ENCODE results near the gene RNF43. TPM values are rescaled to one million over a fixed set of nuclear protein-coding genes. Genes with fewer than 3 reads are reported as not detected.

The RNF43 gene
- total RNA-seq, 4 donors from 2014 or later, result 2.1 to 5.2 (median 4.3) TPM

- H3K27me3 ChIP-seq, result no peaks in the 10 kb centered on the region
- DNase-seq, result no peak
- H3K4me1 ChIP-seq, result no peaks in the 10 kb centered on the region
- H3K27ac ChIP-seq, result no peak overlapping the region
- no peaks in the 10 kb centered on the region for H3K9me3 ChIP-seq
- intact Hi-C loops (cut with DNase I), result loop anchor here (10.0 kb wide), 1 partner anchor 45 kb away; the partner anchor contains the start of gene TSPOAP1
- 70 to 80% methylated on average over 4 to 5 of the region's 5 CpGs for WGBS, 2 donors
- H3K36me3 ChIP-seq, result no peaks in the 10 kb centered on the region
- H3K4me3 ChIP-seq (replicated peaks in 1 of 3), result no peak overlapping the region
- TF ChIP-seq CTCF (IDR thresholded peaks at IDR 0.05), result no peak
- no peak for TF ChIP-seq POLR2A (IDR thresholded peaks at IDR 0.05)
Measured at GRCh38 chr17:58369214-58370031, 47.9 kb downstream of the RNF43 start.

- no peaks in the 10 kb centered on the region for H3K9me3 ChIP-seq
- no peaks in the 10 kb centered on the region for H3K36me3 ChIP-seq
- no peak overlapping the region for H3K27ac ChIP-seq
- H3K27me3 ChIP-seq, result no peaks in the 10 kb centered on the region
- no peaks in the 10 kb centered on the region for H3K4me1 ChIP-seq
- WGBS, 2 donors, result 79 to 87% methylated on average over 3 of the region's 3 CpGs
- TF ChIP-seq CTCF (IDR thresholded peaks at IDR 0.05), result no peak
- intact Hi-C loops (cut with DNase I), result no loop called here
- DNase-seq, result no peak
- no peak overlapping the region for H3K4me3 ChIP-seq (replicated peaks in 1 of 3)
Measured at GRCh38 chr17:58368860-58369213, 48.5 kb downstream of the RNF43 start.

Other genes starting within 250 kb of the RNF43 start
- not detected for gene EPX, start 224.8 kb downstream of the RNF43 start, total RNA-seq
- gene MKS1, start 198.3 kb downstream of the RNF43 start, total RNA-seq, result 10 to 100 TPM; 11.6 to 24.1 (median 15.2) TPM
- gene LPO, start 178.9 kb downstream of the RNF43 start, total RNA-seq, result under 1 TPM in 1 of 4 donors, not detected in 3; 0.27 TPM
- gene MPO, start 136.6 kb downstream of the RNF43 start, total RNA-seq, result under 1 TPM in 2 of 4 donors, not detected in 2; 0.24 to 0.45 TPM
- gene TSPOAP1, start 88.7 kb downstream of the RNF43 start, total RNA-seq, result 10 to 100 TPM; 19.5 to 35.4 (median 22.1) TPM
- 10 to 100 TPM; 38.2 to 56.3 (median 44.2) TPM for gene SUPT4H1, start 65.3 kb downstream of the RNF43 start, total RNA-seq
- gene HSF5, start 70.9 kb upstream of the RNF43 start, total RNA-seq, result under 1 TPM; 0.10 to 0.25 (median 0.12) TPM
- gene MTMR4, start 97.1 kb upstream of the RNF43 start, total RNA-seq, result 10 to 100 TPM; 35.1 to 97.8 (median 65.2) TPM